ES-I3 (cell line): Measurements from ENCODE around the gene TBC1D24.

Experiments
- H3K36me3 ChIP-seq: 2 replicates; pipeline ENCODE4 v1.6.1; 2013; ENCODE audit warnings: mild to moderate bottlenecking, low read length, control low read depth, moderate library complexity; ENCODE audit not compliant: insufficient read depth
- H3K4me1 ChIP-seq: 2 replicates; pipeline ENCODE4 v1.6.1; 2013; ENCODE audit warnings: mild to moderate bottlenecking, control low read depth, low read length; ENCODE audit not compliant: insufficient read depth
- H3K9ac ChIP-seq: 2 replicates; pipeline ENCODE4 v1.6.1; 2013; ENCODE audit warnings: low read depth, mild to moderate bottlenecking, low read length, moderate library complexity
- H3K9me3 ChIP-seq: 2 replicates; pipeline ENCODE4 v1.6.1; 2013; ENCODE audit warnings: mild to moderate bottlenecking, low read length, moderate library complexity; ENCODE audit not compliant: control insufficient read depth, insufficient read depth

Gene TBC1D24

GRCh38 chr16:2469399-2470233, 5.3 kb upstream of the TBC1D24 start:
- peaks cover 22% of the 10 kb centered on the region for H3K4me1 ChIP-seq

GRCh38 chr16:2470234-2470601, 4.7 kb upstream of the TBC1D24 start:
- no peaks in the 10 kb centered on the region for H3K9me3 ChIP-seq
- H3K4me1 ChIP-seq, result peaks cover 22% of the 10 kb centered on the region
- no peak overlapping the region for H3K9ac ChIP-seq
- no peaks in the 10 kb centered on the region for H3K36me3 ChIP-seq

More at GRCh38 chr16:2469399-2470233, 5.3 kb upstream of the TBC1D24 start:
- Histone ChIP-seq H3K9me3 (no peaks in the 10 kb centered on the region), H3K9ac (no peak overlapping the region; the same call in 1 of the 2 replicates), H3K36me3 (no peaks in the 10 kb centered on the region)

GRCh38 chr16:2470603-2471015, 4.3 kb upstream of the TBC1D24 start:
- Histone ChIP-seq H3K4me1 (peaks cover 22% of the 10 kb centered on the region), H3K9me3 (no peaks in the 10 kb centered on the region), H3K36me3 (no peaks in the 10 kb centered on the region), H3K9ac (0 out of 2 replicates have a peak overlapping the region, but pooled peaks have one; percentile 21)

- H3K4me1 ChIP-seq, result peaks cover 22% of the 10 kb centered on the region
- no peaks in the 10 kb centered on the region for H3K9me3 ChIP-seq
- peak within 1 kb of the TSS; percentile 46; the same call in 1 of the 2 replicates for H3K9ac ChIP-seq
- H3K36me3 ChIP-seq, result no peaks in the 10 kb centered on the region
Measured at GRCh38 chr16:2471016-2471652, 3.8 kb upstream of the TBC1D24 start, which contains the start of gene NTN3. Gene NTN3, plus strand, starts transcription at chr16:2471297. Its CDS starts 405 bp downstream, at chr16:2471702.

- H3K36me3 ChIP-seq, result no peaks in the 10 kb centered on the region
- H3K9me3 ChIP-seq, result no peaks in the 10 kb centered on the region
- peak overlapping the region; percentile 46; the same call in 1 of the 2 replicates for H3K9ac ChIP-seq
- peaks cover 22% of the 10 kb centered on the region for H3K4me1 ChIP-seq
Measured at GRCh38 chr16:2471653-2472487, 3.1 kb upstream of the TBC1D24 start.

GRCh38 chr16:2472488-2472864, 2.5 kb upstream of the TBC1D24 start:
- no peaks in the 10 kb centered on the region for H3K9me3 ChIP-seq
- peaks cover 19% of the 10 kb centered on the region for H3K4me1 ChIP-seq
- H3K9ac ChIP-seq, result no peak overlapping the region
- no peaks in the 10 kb centered on the region for H3K36me3 ChIP-seq

- Histone ChIP-seq H3K9ac (peak overlapping the region; percentile 81; the same call in 1 of the 2 replicates), H3K4me1 (peaks cover 19% of the 10 kb centered on the region), H3K9me3 (no peaks in the 10 kb centered on the region), H3K36me3 (no peaks in the 10 kb centered on the region)
Measured at GRCh38 chr16:2472885-2473445, 2.0 kb upstream of the TBC1D24 start.

- H3K4me1 ChIP-seq, result peaks cover 19% of the 10 kb centered on the region
- H3K9me3 ChIP-seq, result no peaks in the 10 kb centered on the region
- no peaks in the 10 kb centered on the region for H3K36me3 ChIP-seq
- H3K9ac ChIP-seq, result peak overlapping the region; percentile 81; the same call in 1 of the 2 replicates
Measured at GRCh38 chr16:2473446-2473926, 1.4 kb upstream of the TBC1D24 start.

GRCh38 chr16:2473999-2474876, 689 bp upstream of the TBC1D24 start:
- H3K9me3 ChIP-seq, result no peaks in the 10 kb centered on the region
- H3K9ac ChIP-seq, result peak overlapping the region; percentile 81
- peaks cover 14% of the 10 kb centered on the region for H3K4me1 ChIP-seq
- no peaks in the 10 kb centered on the region for H3K36me3 ChIP-seq

- no peaks in the 10 kb centered on the region for H3K36me3 ChIP-seq
- peaks cover 1% of the 10 kb centered on the region for H3K4me1 ChIP-seq
- peak overlapping the region; percentile 68 for H3K9ac ChIP-seq
- no peaks in the 10 kb centered on the region for H3K9me3 ChIP-seq
Measured at GRCh38 chr16:2475413-2476344, 752 bp downstream of the TBC1D24 start.

GRCh38 chr16:2476345-2476720, 1.4 kb downstream of the TBC1D24 start:
- Histone ChIP-seq H3K36me3 (no peaks in the 10 kb centered on the region), H3K9ac (no peak overlapping the region), H3K4me1 (no peaks in the 10 kb centered on the region; the same call in 1 of the 2 replicates), H3K9me3 (no peaks in the 10 kb centered on the region)

GRCh38 chr16:2476741-2477140, 1.8 kb downstream of the TBC1D24 start:
- Histone ChIP-seq H3K9ac (no peak overlapping the region), H3K4me1 (no peaks in the 10 kb centered on the region; the same call in 1 of the 2 replicates), H3K36me3 (no peaks in the 10 kb centered on the region)

More at GRCh38 chr16:2476741-2477140, 1.8 kb downstream of the TBC1D24 start:
- H3K9me3 ChIP-seq, result no peaks in the 10 kb centered on the region
